HG02642 (cell line): ENCODE results near the gene GPSM3.
"Not testable (repeated sequence)": the region's sequence is repeated elsewhere in the genome, so short reads cannot be mapped to it uniquely, and the experiment has no call there.

Experiments used
- ATAC-seq: cut with Tn5 transposase; IDR thresholded peaks from one replicate; pipeline ENCODE4 v1.9.1; 2021; ENCODE audit warnings: mild to moderate bottlenecking; ENCODE audit not compliant: unreplicated experiment, poor library complexity

Gene GPSM3, protein sequence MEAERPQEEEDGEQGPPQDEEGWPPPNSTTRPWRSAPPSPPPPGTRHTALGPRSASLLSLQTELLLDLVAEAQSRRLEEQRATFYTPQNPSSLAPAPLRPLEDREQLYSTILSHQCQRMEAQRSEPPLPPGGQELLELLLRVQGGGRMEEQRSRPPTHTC

DNA sequence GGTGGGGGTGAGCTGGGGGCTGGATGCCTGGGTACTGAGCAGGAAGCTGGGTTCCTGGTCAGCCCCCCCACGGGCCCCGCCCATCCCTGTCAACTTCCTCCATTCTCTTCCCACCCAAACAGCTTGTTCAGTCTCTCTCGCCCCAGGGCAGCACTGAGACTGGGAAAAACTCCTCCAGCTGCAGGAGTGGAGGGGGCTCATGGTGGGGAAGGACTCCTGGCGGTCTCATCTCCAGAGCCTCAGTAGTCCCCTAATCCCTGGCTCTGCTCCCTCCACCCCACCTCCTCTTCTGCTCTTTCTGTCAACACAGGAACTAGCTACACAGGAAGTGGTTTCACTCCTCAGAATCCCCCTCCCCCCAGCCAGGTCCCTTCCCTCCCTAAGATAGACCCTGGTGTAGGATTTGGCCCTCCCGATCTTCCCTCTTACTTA is at the start of gene GPSM3:
Gene GPSM3 (minus strand): TSS at position 36 of the 432 bp plus-strand sequence. CDS start 130 bp downstream, outside the sequence.
- no peak for ATAC-seq

DNA sequence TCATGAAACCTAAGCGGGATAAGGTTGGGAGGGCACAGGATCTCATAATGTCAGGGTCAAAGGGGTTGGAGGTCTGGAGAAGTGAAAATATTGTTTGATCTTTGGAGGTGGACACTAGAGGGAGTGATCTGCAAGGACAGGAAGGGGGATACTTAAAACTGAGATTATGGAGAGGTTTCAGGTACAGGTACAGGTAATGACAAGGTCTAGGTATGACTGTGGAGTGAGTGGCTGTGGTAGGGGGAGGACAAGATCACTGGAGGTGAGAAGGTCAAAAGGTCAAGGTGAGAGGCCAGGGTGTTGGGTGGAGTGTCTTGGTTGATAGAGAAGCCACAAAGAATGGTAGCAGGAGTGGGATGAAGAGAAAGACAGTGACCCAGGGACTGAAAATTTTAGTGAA is 48.2 kb upstream of the GPSM3 start:
- no peak for ATAC-seq

DNA sequence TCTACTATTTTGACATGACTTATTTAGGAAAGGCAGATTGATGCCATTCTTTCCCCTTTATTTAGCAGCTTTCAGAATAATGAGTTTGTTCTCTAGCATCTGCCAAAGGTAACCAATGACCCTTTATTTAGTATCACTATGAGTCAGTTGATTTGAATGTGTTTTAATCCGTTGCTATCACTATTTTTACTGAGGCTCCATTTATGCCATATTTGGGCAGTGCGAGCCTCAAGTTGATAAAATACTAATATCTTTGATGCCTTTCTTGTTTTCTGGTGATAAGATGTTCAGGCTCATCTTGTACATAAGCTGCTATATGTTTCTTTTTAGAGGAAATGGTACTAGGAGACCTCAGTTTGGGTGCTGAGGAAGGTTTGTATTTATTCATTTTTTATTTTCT is 47.0 kb upstream of the GPSM3 start:
- ATAC-seq, result no peak

DNA sequence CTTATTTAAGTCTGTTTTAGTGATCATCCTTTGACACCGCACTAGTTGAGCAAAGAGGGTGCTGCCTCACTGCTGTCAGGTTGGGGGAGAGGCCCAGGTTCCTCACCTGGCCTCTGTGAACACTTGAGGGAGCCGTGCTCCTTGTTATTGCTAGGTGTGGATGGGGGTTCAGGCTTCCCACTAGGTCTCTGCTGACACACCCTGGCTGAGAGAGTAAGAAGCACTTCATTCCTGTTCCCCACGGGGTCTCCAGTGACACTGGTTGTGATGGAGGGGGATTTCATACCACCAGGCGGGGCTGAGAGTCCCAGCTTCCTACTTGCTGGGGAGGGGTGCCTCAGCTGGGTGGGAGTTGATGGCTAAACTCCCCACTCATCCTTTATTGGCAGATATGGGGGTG is 42.5 kb upstream of the GPSM3 start:
- no peak for ATAC-seq

DNA sequence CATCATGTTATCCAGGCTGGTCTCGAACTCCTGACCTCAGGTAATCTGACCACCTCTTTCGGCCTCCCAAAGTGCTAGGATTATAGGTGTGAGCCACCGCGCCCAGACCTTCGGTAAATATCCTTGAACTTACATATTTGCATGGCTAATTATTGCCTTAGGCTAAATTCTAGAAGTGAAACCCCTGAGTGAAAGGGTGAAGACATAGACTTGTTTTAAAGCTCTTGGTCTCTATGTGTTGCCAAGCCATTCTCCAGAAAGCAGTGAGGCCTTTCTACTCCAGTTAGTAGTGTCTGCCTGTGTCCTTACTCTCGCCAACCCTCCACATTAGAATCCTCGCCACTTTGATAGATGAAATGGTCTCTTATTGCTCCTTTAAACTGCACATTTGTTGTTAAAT is 34.0 kb upstream of the GPSM3 start:
- ATAC-seq, result no peak

DNA sequence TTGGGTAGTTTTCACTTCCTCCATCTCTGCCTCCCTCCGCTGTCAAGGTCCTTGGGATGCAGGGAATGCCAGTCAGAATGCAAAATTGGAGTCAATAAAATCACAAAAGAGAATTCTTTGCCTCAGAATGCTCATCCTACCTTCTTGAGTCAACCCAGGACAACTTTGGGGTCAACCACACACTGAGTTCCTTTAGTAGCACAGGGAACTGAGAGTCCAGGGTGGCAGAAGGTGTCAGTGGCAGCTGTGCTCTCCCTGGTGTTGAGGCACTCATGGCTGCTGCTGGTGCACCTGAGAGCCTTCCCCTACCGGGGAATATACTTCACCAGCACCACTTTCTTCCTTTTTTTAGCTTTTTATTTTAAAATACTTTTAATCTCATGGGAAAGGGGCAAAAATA is 32.3 kb upstream of the GPSM3 start:
- no peak for ATAC-seq

DNA sequence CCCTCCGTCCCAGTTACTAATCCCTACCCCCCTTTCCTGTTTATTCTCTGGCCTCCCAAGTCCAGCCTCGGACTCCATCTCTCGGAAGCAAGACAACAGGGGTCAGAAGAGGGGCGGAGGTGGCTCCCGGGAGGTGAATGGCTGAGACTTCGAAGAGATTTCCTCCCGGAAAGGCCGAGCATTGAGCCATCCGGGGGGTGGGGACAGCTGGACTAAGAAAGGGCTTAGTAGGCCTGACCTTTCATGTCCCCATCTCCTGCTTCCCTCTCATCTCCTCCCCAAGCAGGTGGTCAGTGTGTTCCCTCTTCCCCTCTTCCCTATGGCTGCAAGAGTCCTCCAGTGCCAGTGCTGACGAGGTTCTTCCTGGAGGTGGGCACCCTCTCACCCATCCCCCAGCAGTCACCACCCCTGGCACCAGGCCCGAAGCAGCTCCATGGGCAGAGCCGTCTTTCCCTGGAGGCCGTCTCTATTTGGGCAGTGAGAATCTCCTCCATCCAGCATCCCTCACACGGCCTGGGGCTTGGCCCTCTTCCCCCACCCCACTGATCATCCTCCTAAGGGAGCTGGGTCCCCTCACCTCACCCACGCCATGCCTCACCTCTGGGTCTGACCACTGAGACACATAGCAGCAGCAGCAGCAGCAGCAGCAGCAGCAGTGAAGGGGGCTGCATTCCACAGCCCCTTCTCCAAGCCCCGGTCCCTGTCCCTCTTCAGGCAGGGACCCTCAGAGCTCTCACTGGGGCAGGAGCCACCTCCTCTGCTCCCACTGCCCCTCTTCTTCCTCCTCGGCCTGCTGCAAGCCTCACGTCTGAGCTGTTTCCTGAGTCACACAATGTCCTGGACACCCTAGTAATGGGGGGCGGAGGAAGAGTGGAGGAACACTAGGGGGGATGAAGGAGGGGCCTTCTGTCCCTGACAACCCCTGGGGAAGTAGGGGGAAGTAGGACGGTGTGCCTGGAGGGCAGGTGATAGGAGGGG is 31.1 kb upstream of the GPSM3 start, which contains the start of gene NOTCH4:
Gene NOTCH4 (minus strand): TSS at position 810 of the 978 bp plus-strand sequence. CDS start 139 bp downstream, at position 671.
- ATAC-seq, result no peak

DNA sequence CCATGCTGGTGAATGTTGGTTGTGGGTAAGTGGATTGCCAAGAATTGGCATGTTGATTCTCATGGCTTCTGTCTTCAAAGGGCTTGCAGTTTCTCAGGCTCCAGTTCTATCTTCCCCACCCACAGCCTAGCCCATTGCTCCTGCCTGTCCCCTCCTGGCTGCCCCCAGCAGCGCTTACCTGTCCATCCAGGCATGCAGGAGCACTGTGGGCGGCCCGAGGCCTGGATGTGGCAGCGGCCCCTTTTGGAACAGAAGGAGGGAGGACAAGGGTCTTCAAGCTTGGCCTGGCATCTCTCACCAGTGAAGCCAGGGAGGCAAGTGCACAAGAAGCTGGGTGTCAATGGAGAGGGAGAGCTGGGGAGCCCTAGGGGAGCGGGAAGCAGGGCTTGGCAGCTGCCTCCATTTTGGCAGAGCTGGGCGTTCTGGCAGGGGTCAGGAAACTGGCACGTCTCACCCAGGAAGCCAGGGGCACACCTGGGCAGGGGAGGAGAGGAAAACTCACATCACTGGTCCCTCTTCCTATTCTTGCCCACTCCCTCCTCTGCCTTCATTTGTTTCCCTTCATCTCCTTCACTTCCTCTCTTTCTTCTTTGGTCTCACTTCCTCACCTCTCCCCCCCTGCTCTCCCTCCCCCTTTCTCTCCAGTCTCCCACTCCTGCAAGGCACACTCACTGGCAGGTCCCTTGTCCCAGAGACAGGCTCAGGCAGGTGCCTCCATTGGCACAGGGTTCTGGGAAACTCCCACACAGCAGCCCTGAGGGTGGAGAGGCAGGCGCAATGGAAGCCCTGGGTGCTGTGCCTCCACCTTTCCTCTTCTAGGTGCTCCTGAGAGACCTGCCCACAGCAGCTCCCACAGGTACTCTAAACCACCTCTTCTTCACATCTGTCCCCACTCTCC is 30.1 kb upstream of the GPSM3 start:
- no peak for ATAC-seq

DNA sequence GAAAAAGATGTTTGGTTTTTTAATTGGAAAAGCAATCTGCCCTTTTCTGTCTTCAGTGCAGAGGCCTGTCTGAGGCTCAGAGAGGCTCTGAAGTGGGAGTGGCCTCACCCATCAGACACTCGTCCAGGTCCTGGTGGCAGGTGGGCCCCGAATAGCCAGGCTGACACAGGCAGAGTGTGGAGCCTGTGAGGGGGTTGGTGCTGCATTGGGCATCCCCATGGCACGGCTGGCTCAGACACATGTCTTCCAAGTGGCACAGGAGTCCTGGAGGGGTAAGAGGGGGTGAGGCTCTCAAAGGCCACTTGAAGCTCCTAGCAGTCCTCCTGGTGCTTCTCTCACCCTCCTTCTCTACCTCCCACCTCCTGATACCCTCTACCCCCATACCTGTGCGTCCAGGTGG is 27.6 kb upstream of the GPSM3 start:
- ATAC-seq, result no peak

DNA sequence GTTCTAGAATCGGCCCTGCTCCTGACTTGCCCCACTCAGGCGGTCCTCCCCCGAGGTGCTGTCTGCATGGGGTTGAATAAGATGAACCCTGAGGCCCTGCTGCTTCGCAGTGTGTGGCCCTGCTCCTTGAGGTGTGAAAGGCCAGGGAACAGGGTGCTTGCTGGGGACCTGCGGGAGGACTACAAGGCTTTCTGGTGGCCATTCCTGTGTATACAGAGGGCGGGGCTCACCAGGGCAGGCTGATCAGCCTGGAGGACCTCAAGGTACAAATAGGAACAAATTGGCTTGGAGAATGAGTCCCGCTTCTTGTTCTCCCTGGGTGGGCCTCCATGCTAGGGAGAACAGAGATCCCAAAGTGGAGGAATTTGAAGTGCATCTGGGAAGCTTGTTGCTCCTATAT is 25.7 kb upstream of the GPSM3 start:
- no peak for ATAC-seq

DNA sequence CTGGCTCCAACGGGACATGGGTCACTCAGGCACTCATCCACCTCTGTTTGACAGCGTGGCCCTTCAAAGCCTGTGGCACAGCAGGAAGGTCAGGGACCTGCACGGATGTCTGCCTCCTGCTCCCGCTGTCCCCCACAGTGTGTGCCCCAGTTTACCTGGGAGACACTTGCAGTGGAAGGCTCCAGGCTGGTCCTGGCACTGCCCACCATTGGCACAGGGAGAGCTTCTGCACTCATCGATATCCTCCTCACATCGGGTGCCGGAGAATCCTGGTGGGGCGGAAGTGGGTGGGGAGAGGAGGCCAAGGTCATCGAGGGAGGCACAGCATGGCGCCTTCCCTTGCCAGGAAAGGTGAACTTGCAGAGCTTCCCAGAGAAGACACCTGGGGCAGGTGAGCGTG is 24.6 kb upstream of the GPSM3 start:
- ATAC-seq, result no peak

DNA sequence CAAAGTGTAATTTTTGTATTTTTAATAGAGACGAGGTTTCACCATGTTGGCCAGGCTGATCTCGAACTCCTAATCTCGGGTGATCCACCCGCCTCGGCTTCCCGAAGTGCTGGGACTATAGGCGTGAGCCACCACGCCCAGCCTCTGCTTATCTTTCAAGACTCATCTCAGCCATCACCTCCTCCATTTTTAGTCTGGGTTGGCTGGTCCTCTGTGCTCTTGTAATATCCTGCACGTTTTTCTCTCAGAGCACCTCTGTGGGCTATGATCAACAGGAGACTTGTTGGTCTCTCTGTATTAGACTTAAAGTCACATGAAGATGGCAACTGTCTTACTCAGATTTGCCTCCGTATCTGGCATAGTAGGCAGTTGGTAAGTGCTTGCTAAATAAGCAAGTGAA is 23.8 kb upstream of the GPSM3 start:
- no peak for ATAC-seq

DNA sequence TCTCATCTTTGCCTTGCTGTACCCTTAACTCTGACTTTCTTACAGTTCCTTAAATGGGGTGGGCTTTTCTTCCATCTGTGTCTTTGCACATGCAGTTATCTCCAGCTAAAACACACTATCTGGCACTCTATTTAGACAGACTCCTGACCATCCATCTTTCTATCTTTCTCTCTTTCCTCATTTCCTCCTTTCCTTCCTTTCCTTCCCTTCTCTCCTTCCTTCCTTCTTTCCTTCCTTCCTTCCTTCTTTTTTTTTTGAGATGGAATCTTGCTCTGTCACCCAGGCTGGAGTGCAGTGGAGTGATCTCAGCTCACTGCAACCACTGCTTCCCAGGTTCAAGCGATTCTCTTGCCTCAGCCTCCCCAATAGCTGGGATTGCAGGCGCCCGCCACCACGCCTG is 23.2 kb upstream of the GPSM3 start:
- ATAC-seq, result no peak

DNA sequence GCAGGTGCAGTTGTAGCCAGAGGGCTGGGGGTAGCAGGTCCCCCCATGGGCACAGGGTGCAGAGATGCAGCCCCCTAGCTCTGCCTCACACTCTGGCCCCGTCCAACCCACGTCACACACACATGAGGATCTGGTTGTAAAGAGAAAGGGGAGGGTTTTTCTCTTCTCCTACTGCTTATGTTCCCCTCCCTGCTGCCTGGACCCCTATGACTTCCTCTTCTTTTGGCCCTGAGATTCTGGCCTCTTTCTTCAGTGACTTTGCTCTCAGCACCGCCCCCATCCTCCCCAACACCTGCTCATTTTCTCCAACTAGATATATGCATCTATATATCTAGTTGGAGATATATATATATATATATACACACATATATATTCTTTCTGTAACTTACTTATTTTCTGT is 21.7 kb upstream of the GPSM3 start:
- no peak for ATAC-seq

DNA sequence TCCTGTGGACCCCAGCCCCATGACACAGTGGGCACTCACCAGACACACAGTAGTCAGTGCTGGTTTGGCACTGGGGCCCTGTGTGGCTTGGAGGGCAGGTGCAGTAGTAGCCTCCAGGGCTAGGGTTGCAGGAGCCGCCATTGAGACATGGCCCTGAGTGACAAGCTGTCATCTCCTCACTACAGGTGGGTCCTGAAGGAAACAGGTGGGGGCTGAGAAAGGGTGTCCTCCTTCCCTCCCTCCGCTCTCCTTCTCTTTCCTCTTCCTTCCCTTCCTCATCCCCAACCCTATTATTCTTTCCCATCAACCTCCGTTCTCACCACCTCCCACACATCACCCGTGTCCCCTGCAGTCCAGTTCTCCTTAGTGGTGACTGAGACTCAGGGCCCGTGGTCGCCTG is 21.2 kb upstream of the GPSM3 start:
- no peak for ATAC-seq

DNA sequence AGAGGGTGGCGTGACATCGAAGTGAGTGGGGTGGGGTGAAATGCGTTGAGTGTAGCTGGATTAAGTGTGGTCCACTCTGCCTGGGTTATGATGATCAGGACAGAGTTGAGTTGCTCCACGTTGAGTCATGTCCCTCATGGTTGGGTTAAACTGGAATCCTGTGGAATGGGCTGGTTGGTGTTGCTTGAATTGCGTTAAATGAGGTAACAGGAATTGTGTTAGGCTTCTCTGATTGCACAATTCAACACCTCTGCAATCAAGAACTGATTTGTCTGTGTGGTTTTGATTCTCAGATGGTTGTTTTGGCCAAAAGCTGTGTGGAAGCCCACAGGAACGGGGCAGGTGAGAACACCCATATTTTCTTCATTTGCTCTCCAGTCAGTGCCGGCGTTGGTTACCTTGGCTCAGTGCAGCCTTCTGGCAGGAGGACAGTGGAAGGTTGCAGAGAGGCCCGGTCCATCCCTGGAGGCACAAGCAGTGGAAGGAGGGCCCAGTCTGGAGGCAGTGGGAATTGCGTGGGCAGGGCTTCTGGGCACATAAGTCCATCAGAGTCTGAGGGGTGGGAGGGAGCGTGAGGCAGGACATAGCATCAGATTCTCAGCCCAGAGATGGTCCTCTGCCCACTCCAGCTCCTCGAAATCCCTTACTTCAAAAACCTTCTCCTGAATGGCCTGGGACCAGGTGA is 19.8 kb upstream of the GPSM3 start:
- no peak for ATAC-seq

DNA sequence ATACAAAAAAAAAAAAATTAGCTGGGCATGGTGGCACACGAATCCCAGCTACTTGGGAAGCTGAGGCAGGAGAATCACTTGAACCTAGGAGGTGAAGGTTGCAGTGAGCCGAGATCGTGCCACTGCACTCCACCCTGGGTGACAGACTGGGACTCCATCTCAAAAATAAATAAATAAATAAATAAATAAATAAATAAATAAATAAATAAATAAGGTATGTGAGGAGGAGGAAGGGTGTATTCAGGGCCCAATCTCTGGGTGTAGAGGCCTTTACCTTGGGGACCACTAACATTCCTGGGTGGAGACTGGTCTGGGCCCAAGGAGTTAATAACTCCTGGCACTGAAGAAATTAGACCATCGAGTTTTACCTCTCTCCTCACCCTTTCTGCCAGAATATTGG is 19.0 kb upstream of the GPSM3 start:
- not testable (repeated sequence) for ATAC-seq

DNA sequence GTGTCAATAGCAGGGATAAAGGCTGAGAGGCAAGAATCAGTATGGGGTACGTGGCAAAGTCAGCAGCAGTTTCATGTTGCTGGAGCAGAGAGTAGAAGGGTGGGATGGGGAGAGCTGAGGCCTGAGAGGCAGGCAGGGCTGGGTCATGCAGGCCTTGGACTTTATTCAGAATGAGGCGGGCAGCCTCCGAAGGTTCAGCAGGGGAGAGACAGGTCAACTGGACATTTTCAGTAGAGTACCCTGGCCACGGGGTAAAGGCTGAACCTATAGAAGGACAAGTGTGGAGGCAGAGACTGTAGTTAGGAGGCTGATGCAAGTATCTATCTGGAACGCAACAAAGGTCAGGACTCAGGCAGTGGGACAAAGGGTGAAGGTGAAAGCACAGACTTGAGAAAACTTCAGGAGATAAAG is 17.8 kb upstream of the GPSM3 start:
- ATAC-seq, result no peak

DNA sequence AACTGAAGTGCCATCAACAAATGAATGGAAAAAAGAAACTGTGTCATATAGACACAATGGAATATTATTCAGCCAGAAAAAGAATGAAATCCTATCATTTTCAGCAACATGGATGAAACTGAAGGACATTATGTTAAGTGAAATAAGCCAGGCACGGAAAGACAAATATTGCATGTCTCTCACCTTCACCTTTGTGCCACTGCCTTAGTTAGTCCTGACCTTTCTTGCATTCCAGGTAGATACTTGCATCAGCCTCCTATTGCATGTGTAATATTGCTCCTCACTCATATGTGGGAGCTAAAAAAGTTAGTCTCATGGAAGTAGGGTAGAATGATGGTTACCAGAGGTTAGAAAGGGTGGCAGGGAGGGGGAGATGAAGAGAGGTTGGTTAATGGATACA is 16.6 kb upstream of the GPSM3 start:
- ATAC-seq, result no peak

DNA sequence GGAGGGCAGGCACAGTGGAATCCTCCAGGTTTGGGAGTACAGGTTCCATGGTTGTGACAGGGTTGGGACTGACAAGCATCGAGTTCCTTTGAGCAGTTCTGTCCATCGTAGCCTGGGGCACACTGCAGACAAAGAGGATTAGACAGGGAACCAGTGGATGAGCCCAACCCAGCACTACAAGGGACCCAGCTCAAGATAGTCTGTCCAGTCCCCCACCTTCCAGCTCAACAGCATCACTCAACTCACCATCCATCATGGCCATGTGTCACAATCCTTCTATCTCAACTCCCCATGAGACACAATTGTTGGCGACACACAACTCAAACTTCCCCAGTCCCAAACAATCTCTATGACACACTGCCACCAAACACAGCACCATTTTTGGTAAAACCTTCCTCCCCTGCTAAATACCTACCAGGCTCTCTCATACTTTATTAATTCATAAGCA is 11.8 kb upstream of the GPSM3 start:
- no peak for ATAC-seq
